ENCODE results near the gene LRP2BP. TPM values are rescaled to one million over a fixed set of nuclear protein-coding genes. Genes with fewer than 3 reads are reported as not detected.

The LRP2BP gene
- total RNA-seq, 1 donor from 2014 or later = 0.53 TPM

DNA sequence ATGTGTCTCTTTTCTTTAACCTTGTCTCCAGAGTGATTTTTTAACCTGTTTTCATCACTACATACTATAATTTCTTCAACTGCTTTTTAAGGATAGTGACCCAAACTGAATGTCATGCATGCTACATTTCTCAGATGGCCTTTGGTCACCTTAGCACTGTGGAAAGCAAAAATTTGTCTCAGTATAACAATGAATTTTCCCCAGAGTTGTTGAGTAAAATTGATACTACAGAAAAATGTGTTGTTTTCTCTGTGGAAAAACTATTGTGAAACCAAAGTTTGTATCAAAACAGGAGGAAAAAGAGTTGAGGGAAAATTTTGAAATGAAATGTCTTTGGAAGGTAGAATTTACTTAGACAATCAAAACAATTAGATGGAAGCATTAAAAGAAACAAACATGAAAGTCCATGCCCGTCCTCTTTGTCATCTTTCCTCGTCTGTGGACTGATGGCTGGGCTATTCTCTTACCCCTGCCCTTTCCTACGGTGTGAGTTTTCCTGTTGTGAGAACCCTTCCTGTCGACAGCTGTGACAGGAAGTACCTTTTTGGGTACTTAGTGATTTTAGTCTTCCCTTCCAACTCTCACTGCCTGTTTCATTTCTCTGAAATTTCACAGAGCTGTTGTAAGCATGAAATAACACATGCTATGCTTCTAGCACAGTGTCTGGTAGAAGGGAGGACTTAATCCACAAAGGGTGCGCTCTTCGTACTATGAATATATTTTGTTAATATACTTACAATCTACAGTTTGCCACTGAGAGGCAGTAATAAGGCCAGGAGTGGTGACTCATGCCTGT is 50.8 kb downstream of the LRP2BP start:
- DNase-seq (ENCODE audit: low read depth) (no peak), FAIRE-seq (no peak)
- TF ChIP-seq, protein P1, sequence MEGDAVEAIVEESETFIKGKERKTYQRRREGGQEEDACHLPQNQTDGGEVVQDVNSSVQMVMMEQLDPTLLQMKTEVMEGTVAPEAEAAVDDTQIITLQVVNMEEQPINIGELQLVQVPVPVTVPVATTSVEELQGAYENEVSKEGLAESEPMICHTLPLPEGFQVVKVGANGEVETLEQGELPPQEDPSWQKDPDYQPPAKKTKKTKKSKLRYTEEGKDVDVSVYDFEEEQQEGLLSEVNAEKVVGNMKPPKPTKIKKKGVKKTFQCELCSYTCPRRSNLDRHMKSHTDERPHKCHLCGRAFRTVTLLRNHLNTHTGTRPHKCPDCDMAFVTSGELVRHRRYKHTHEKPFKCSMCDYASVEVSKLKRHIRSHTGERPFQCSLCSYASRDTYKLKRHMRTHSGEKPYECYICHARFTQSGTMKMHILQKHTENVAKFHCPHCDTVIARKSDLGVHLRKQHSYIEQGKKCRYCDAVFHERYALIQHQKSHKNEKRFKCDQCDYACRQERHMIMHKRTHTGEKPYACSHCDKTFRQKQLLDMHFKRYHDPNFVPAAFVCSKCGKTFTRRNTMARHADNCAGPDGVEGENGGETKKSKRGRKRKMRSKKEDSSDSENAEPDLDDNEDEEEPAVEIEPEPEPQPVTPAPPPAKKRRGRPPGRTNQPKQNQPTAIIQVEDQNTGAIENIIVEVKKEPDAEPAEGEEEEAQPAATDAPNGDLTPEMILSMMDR (IDR thresholded peaks at IDR 0.05; ENCODE audit: insufficient read depth, low read length, severe bottlenecking) = no peak
- no peaks in the 10 kb centered on the region for H3K36me3 ChIP-seq (ENCODE audit: control insufficient read depth, insufficient read depth, low read length)
- H3K4me3 ChIP-seq (ENCODE audit: low read depth, low read length) = no peak overlapping the region
- no peaks in the 10 kb centered on the region for H3K27me3 ChIP-seq (ENCODE audit: control insufficient read depth, insufficient read depth, low read length)

DNA sequence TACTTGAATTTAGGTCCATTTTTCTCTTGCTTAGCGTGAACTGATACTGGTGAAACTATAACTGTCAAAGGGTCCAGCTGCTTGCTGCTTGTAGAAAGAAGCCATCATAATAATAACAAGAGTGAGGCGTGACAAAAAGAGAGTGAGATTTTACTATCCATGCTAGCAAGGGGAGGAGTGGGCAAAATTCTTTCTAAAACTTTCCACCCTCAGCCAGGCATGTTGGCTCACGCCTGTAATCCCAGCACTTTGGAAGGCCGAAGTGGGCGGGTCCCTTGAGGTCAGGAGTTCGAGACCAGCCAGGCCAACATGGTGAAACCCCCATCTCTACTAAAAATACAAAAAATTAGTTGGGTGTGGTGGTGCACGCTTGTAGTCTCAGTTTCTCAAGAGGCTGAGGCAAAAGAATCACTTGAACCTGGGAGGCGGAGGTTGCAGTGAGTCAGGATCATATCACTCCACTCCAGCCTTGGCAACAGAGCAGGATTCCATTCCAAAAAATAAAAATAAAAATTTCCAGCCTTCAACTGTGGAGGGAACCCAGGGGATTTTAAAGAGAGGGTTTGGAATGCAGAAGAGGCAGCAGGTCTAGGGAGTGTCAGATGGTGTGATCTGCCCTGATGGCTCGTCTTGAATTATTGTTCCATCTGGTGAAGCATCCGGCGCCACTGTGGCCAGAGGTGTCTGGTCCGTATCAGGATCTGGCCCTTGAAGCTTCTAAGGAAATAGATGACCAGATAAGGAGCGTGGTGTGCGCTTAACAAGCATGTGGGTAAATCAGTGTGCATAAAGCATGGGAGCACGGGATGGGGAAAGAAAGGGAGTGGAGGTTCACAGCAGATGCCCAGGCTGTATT is 51.8 kb downstream of the LRP2BP start:
- Histone ChIP-seq H3K4me3 (ENCODE audit: low read depth, low read length) (no peak overlapping the region), H3K36me3 (ENCODE audit: control insufficient read depth, insufficient read depth, low read length) (no peaks in the 10 kb centered on the region), H3K27me3 (ENCODE audit: control insufficient read depth, insufficient read depth, low read length) (no peaks in the 10 kb centered on the region)
- no peak for FAIRE-seq
- TF ChIP-seq, protein P1 (IDR thresholded peaks at IDR 0.05; ENCODE audit: insufficient read depth, low read length, severe bottlenecking) = no peak
- DNase-seq (ENCODE audit: low read depth) = no peak

DNA sequence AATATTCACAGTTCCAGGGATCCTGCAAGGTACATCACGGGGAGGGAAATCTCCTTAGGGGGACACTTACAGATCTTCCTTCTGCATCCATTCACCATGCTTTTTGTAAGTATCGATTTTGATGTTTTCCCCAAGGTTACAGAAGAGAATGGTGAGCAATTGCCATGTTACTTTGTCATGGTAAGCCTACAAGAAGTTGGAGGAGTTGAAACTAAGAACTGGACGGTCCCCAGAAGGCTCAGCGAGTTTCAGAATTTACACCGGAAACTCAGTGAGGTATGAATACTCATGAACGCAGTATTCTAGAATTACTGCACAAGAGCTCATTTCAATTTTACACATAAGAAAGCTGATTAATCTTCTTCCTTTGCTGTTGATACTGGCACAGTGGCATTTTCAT is 53.9 kb downstream of the LRP2BP start:
- DNase-seq (ENCODE audit: low read depth) (no peak), FAIRE-seq (no peak)
- Histone ChIP-seq H3K36me3 (ENCODE audit: control insufficient read depth, insufficient read depth, low read length) (no peaks in the 10 kb centered on the region), H3K27me3 (ENCODE audit: control insufficient read depth, insufficient read depth, low read length) (no peaks in the 10 kb centered on the region), H3K4me3 (ENCODE audit: low read depth, low read length) (no peak overlapping the region)
- TF ChIP-seq, protein P1 (IDR thresholded peaks at IDR 0.05; ENCODE audit: insufficient read depth, low read length, severe bottlenecking) = no peak

DNA sequence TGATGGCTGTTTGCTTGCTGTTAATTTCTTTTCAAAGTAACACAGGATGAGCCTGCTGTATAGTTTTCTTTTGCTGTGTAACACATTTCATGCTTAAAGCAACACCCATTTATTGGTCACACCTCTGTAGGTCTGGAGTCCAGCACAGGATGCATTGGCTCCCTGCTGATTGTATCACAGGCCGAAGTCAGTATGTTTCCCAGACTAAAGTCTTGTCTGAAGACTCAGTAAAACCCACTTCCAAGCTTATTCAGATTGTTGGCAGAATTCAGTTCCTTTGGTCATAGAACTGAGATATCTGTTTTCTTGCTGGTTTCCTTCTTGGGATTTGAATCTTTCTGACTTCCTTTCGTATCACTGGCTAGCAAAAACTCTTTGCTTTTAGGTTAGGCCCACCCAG is 54.3 kb downstream of the LRP2BP start:
- Histone ChIP-seq H3K4me3 (ENCODE audit: low read depth, low read length) (no peak overlapping the region), H3K36me3 (ENCODE audit: control insufficient read depth, insufficient read depth, low read length) (no peaks in the 10 kb centered on the region), H3K27me3 (ENCODE audit: control insufficient read depth, insufficient read depth, low read length) (no peaks in the 10 kb centered on the region)
- FAIRE-seq (no peak), DNase-seq (ENCODE audit: low read depth) (no peak)
- TF ChIP-seq, protein P1 (IDR thresholded peaks at IDR 0.05; ENCODE audit: insufficient read depth, low read length, severe bottlenecking) = no peak

DNA sequence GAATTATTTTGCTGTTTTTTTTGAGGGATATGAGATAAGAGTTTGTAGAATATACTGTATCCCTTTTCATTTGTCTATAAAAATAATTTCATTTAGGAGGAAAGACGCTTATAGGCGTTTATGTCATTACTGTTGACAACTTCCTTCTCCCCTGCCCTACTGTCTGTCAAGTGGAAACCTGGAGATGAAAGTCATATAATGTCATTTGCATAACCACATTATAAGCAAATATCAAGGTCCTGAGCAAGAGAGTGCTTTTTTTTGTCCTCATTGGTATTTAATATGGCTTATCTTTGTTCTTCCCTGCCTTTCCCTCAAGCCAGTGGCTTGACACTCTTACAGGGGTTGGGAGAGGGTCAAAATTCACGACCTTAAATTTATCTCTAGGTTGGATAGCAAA is 55.8 kb downstream of the LRP2BP start:
- FAIRE-seq = no peak
- DNase-seq (ENCODE audit: low read depth) = no peak

More for the DNA sequence above, 55.8 kb downstream of the LRP2BP start:
- H3K27me3 ChIP-seq (ENCODE audit: control insufficient read depth, insufficient read depth, low read length) = no peaks in the 10 kb centered on the region
- H3K36me3 ChIP-seq (ENCODE audit: control insufficient read depth, insufficient read depth, low read length) = no peaks in the 10 kb centered on the region
- H3K4me3 ChIP-seq (ENCODE audit: low read depth, low read length) = no peak overlapping the region
- TF ChIP-seq, protein P1 (IDR thresholded peaks at IDR 0.05; ENCODE audit: insufficient read depth, low read length, severe bottlenecking) = no peak

Data from bronchial epithelial cell (primary cell).